GM19463 (cell line): ENCODE measurements around the gene DIP2C.
"Not testable (repeated sequence)": the region's sequence is repeated elsewhere in the genome, so short reads cannot be mapped to it uniquely, and the experiment has no call there.

Source experiments
- ATAC-seq: cut with Tn5 transposase; IDR thresholded peaks from one replicate; pipeline ENCODE4 v1.9.1; 2021; ENCODE audit warnings: mild to moderate bottlenecking, moderate library complexity; ENCODE audit not compliant: unreplicated experiment

DIP2C gene

GRCh38 chr10:584497-585290, 104.8 kb downstream of the DIP2C start:
- not testable (repeated sequence) for ATAC-seq

GRCh38 chr10:583433-583832, 106.0 kb downstream of the DIP2C start:
- ATAC-seq: no peak

- no peak for ATAC-seq
These were observed 107.6 kb downstream of the DIP2C start for GRCh38 chr10:581776-582330.

- no peak for ATAC-seq
These were observed 108.7 kb downstream of the DIP2C start for GRCh38 chr10:580778-581177.

- ATAC-seq: no peak
These were observed 113.4 kb downstream of the DIP2C start for GRCh38 chr10:576130-576465.

GRCh38 chr10:575402-576129, 113.9 kb downstream of the DIP2C start:
- no peak for ATAC-seq

GRCh38 chr10:572696-573095, 116.8 kb downstream of the DIP2C start:
- no peak for ATAC-seq

GRCh38 chr10:571688-572451, 117.6 kb downstream of the DIP2C start:
- ATAC-seq: no peak

GRCh38 chr10:571166-571565, 118.3 kb downstream of the DIP2C start:
- ATAC-seq: no peak

- no peak for ATAC-seq
These were observed 118.8 kb downstream of the DIP2C start for GRCh38 chr10:570628-571163.

- ATAC-seq: no peak
These were observed 119.4 kb downstream of the DIP2C start for GRCh38 chr10:569961-570627.

- no peak for ATAC-seq
These were observed 120.6 kb downstream of the DIP2C start for GRCh38 chr10:568848-569247.

- no peak for ATAC-seq
These were observed 121.6 kb downstream of the DIP2C start for GRCh38 chr10:567869-568268.

GRCh38 chr10:566241-566885, 123.1 kb downstream of the DIP2C start:
- ATAC-seq: no peak

- no peak for ATAC-seq
These were observed 123.8 kb downstream of the DIP2C start for GRCh38 chr10:565676-566075.

GRCh38 chr10:565146-565545, 124.3 kb downstream of the DIP2C start:
- no peak for ATAC-seq

GRCh38 chr10:563827-564226, 125.6 kb downstream of the DIP2C start:
- no peak for ATAC-seq

- no peak for ATAC-seq
These were observed 127.3 kb downstream of the DIP2C start for GRCh38 chr10:562142-562541.

GRCh38 chr10:561721-562120, 127.7 kb downstream of the DIP2C start:
- no peak for ATAC-seq
